ENCODE results near the gene KLHL2.
A peak's percentile ranks its signal among the peaks of the same experiment; 100 is the strongest.
"Not testable (repeated sequence)": the region's sequence is repeated elsewhere in the genome, so short reads cannot be mapped to it uniquely, and the experiment has no call there.

The KLHL2 gene

DNA sequence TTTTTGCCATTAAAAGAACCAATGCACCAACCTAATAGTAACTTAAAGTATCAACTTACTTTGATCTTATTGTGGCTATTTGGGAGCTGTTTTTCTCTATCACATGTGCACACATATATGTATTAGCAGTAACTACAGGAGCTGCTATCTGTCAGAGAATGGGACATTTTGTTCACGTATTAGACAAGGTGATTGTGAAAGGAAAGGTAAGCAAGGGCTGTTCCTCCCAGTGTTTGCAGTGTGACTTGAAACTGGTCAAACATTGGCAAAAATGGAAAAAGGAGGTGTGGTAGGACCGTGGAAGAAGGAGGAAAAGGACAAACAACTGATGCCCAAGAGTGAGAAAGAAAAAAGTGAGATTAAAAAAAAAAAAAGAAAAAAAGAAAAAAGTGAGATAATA lies 43.1 kb upstream of the KLHL2 start:
- TF ChIP-seq ZFP37 (tag by site-specific recombination; IDR thresholded peaks at IDR 0.05) (no peak), WT1 (tag by site-specific recombination; IDR thresholded peaks at IDR 0.05) (no peak), KLF10 (tag by site-specific recombination; IDR thresholded peaks at IDR 0.05) (no peak), ZNF239 (tag by site-specific recombination; IDR thresholded peaks at IDR 0.05) (no peak), AEBP2 (tag by site-specific recombination; IDR thresholded peaks at IDR 0.05; ENCODE audit: borderline replicate concordance) (no peak), SP3 (tag by site-specific recombination; IDR thresholded peaks at IDR 0.05) (no peak), ZNF132 (tag by site-specific recombination; IDR thresholded peaks at IDR 0.05; ENCODE audit: borderline replicate concordance) (no peak), ZNF335 (tag by site-specific recombination; conservative IDR thresholded peaks at IDR 0.05) (no peak), MEIS1 (CRISPR knock-in tag; IDR thresholded peaks at IDR 0.05; ENCODE audit: borderline replicate concordance) (no peak), ZIC2 (tag by site-specific recombination; IDR thresholded peaks at IDR 0.05) (no peak), ZSCAN23 (tag by site-specific recombination; IDR thresholded peaks at IDR 0.05) (no peak), HOXA7 (CRISPR knock-in tag; IDR thresholded peaks at IDR 0.05; ENCODE audit: borderline replicate concordance) (no peak), ZNF133 (tag by site-specific recombination; IDR thresholded peaks at IDR 0.05) (no peak)
- TF ChIP-seq, protein P1, sequence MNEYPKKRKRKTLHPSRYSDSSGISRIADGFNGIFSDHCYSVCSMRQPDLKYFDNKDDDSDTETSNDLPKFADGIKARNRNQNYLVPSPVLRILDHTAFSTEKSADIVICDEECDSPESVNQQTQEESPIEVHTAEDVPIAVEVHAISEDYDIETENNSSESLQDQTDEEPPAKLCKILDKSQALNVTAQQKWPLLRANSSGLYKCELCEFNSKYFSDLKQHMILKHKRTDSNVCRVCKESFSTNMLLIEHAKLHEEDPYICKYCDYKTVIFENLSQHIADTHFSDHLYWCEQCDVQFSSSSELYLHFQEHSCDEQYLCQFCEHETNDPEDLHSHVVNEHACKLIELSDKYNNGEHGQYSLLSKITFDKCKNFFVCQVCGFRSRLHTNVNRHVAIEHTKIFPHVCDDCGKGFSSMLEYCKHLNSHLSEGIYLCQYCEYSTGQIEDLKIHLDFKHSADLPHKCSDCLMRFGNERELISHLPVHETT (tag by site-specific recombination; IDR thresholded peaks at IDR 0.05), result no peak
- TF ChIP-seq, protein P2, sequence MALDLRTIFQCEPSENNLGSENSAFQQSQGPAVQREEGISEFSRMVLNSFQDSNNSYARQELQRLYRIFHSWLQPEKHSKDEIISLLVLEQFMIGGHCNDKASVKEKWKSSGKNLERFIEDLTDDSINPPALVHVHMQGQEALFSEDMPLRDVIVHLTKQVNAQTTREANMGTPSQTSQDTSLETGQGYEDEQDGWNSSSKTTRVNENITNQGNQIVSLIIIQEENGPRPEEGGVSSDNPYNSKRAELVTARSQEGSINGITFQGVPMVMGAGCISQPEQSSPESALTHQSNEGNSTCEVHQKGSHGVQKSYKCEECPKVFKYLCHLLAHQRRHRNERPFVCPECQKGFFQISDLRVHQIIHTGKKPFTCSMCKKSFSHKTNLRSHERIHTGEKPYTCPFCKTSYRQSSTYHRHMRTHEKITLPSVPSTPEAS (tag by site-specific recombination; IDR thresholded peaks at IDR 0.05), result no peak
- TF ChIP-seq, protein P3, sequence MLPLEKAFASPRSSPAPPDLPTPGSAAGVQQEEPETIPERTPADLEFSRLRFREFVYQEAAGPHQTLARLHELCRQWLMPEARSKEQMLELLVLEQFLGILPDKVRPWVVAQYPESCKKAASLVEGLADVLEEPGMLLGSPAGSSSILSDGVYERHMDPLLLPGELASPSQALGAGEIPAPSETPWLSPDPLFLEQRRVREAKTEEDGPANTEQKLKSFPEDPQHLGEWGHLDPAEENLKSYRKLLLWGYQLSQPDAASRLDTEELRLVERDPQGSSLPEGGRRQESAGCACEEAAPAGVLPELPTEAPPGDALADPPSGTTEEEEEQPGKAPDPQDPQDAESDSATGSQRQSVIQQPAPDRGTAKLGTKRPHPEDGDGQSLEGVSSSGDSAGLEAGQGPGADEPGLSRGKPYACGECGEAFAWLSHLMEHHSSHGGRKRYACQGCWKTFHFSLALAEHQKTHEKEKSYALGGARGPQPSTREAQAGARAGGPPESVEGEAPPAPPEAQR (tag by site-specific recombination; IDR thresholded peaks at IDR 0.05), result no peak
- POLR2A ChIA-PET, result no interaction called here
- H3K9me3 ChIP-seq (ENCODE audit: control insufficient read depth, insufficient read depth, low read depth, low read length), result no peaks in the 10 kb centered on the region
- no peak overlapping the region for H3K27ac ChIP-seq (ENCODE audit: extremely low read depth, low read depth, low read length)
- H3K4me3 ChIP-seq (ENCODE audit: low read depth, low read length), result no peak overlapping the region
- no peaks in the 10 kb centered on the region for H3K4me1 ChIP-seq (ENCODE audit: control insufficient read depth, insufficient read depth, low read length)
- CTCF ChIA-PET, result interaction anchor here (0.6 to 1.1 kb wide), 2 partner anchors 33 to 183 kb away, joined by 4 to 6 read pairs; no protein-coding TSS in a partner anchor
- H3K36me3 ChIP-seq (ENCODE audit: control insufficient read depth in 2 of 2, insufficient read depth in 1 of 2, low read length in 2 of 2), result no peaks in the 10 kb centered on the region

GRCh38 chr4:165166872-165167271 lies 40.5 kb upstream of the KLHL2 start:
- POLR2A ChIA-PET; H3K4me3 ChIP-seq (ENCODE audit: low read depth, low read length); H3K36me3 ChIP-seq (ENCODE audit: control insufficient read depth in 2 of 2, insufficient read depth in 1 of 2, low read length in 2 of 2); CTCF ChIA-PET; H3K4me1 ChIP-seq (ENCODE audit: control insufficient read depth, insufficient read depth, low read length); H3K27ac ChIP-seq (ENCODE audit: extremely low read depth, low read depth, low read length); H3K9me3 ChIP-seq (ENCODE audit: control insufficient read depth, insufficient read depth, low read depth, low read length): not testable (repeated sequence)
- peak; percentile 84 for TF ChIP-seq ZNF146 (tag by site-specific recombination; IDR thresholded peaks at IDR 0.05)

DNA sequence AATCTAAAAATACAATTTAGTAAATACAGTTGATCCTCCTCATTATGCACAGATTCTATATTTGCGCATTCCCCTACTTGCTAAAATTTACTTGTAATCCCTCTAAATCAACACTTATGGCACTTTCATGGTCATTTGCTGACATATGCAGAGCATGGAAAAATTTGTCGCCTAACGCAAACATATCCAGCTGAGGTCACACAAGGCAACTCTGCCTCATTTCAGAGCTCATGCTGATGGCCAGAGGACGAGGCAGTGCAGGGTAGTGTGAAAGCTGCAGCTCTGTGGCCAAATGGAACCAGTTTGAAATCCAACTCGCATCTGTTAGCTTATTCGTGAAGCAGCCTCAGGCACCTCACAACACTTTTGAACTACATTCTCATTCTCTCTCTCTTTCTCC lies 39.7 kb upstream of the KLHL2 start:
- POLR2A ChIA-PET, result no interaction called here
- no peaks in the 10 kb centered on the region for H3K36me3 ChIP-seq (ENCODE audit: control insufficient read depth in 2 of 2, insufficient read depth in 1 of 2, low read length in 2 of 2)
- no peak overlapping the region for H3K4me3 ChIP-seq (ENCODE audit: low read depth, low read length)
- CTCF ChIA-PET, result no interaction called here
- H3K9me3 ChIP-seq (ENCODE audit: control insufficient read depth, insufficient read depth, low read depth, low read length), result no peaks in the 10 kb centered on the region
- H3K27ac ChIP-seq (ENCODE audit: extremely low read depth, low read depth, low read length), result no peak overlapping the region
- H3K4me1 ChIP-seq (ENCODE audit: control insufficient read depth, insufficient read depth, low read length), result no peaks in the 10 kb centered on the region
- no peak for TF ChIP-seq ZNF510 (tag by site-specific recombination; IDR thresholded peaks at IDR 0.05; ENCODE audit: insufficient replicate concordance)
- TF ChIP-seq ZFP69B (tag by site-specific recombination; IDR thresholded peaks at IDR 0.05), result no peak
- no peak for TF ChIP-seq ZNF768 (tag by site-specific recombination; IDR thresholded peaks at IDR 0.05)
- TF ChIP-seq ZNF221 (tag by site-specific recombination; IDR thresholded peaks at IDR 0.05; ENCODE audit: borderline replicate concordance), result no peak
- TF ChIP-seq ZNF280C (tag by site-specific recombination; IDR thresholded peaks at IDR 0.05), result no peak
- no peak for TF ChIP-seq ZNF76 (tag by site-specific recombination; IDR thresholded peaks at IDR 0.05; ENCODE audit: borderline replicate concordance, low read depth)
- TF ChIP-seq ZNF654 (tag by site-specific recombination; IDR thresholded peaks at IDR 0.05; ENCODE audit: low read depth), result no peak
- TF ChIP-seq GLIS1 (tag by site-specific recombination; IDR thresholded peaks at IDR 0.05), result no peak
- no peak for TF ChIP-seq ZNF571 (tag by site-specific recombination; IDR thresholded peaks at IDR 0.05)
- no peak for TF ChIP-seq ZNF596 (tag by site-specific recombination; IDR thresholded peaks at IDR 0.05)

All from HEK293 (cell line).